GM19023 (cell line): Measurements from ENCODE around the gene SERPIND1.
"Not testable (repeated sequence)": the region's sequence is repeated elsewhere in the genome, so short reads cannot be mapped to it uniquely, and the experiment has no call there.

Experiments
- ATAC-seq: cut with Tn5 transposase; IDR thresholded peaks from one replicate; pipeline ENCODE4 v1.9.1; 2021; ENCODE audit warnings: mild to moderate bottlenecking, moderate library complexity; ENCODE audit not compliant: unreplicated experiment

Gene SERPIND1, protein sequence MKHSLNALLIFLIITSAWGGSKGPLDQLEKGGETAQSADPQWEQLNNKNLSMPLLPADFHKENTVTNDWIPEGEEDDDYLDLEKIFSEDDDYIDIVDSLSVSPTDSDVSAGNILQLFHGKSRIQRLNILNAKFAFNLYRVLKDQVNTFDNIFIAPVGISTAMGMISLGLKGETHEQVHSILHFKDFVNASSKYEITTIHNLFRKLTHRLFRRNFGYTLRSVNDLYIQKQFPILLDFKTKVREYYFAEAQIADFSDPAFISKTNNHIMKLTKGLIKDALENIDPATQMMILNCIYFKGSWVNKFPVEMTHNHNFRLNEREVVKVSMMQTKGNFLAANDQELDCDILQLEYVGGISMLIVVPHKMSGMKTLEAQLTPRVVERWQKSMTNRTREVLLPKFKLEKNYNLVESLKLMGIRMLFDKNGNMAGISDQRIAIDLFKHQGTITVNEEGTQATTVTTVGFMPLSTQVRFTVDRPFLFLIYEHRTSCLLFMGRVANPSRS

DNA sequence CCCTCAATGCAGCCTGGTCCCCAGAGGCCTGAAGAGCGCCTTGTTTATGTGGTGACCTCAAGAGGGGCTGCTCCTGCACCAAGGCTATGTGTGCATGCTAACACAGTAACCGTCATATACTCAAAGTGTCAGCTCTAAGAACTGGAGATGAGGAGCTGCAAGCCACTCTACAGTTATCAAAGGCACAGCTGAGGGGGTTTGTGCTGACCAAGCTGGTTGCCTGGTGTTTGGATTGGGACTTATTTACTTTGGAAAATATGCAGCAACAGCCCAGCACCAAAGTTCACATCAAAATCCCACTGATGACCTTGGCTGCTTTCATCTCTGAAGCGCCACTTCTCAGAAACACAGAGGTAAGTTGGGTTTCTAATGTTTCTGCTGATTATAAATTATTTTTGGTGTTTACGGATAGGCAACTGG lies at the start of gene SERPIND1:
TSS of gene SERPIND1 (plus strand) at position 321 of the 420 bp plus-strand sequence. CDS start 5,200 bp downstream, outside the sequence.
- no peak for ATAC-seq

DNA sequence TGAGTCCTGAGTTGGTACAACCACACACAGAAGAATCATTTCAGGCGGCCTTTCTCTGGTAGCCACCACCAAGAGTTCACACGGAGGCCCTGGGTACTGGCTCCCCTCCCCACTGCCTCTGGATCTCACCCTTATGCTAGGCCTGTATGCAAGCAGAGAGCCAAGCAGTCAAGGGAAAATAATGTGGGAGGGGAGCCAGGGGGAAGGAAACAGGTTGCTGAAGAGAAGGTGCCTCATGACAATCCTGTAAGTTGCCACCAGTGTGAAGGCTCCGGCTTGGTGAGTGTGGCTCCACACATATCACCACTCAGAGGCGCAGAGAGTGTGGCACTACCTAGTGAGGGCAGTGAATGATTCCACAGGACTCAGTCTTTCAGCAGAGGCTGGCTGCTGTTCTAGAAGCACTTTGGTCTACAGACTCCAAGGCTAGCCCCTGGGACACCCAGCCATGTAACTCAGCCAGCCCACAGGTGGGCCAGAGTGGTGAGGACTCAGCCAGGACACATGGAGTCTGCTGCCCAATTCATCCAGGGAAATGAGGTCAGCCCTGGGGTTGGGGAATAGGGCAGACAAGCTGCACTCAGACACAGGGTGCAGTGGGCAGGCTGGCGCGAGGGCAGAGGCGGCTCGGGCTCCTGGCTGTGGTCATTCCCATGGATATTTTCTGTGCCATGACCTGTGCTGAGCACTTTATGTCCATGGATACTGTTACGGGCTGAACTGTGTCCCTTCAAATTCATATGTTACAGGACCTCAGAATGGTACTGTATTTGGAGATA lies 49.0 kb upstream of the SERPIND1 start:
- no peak for ATAC-seq

DNA sequence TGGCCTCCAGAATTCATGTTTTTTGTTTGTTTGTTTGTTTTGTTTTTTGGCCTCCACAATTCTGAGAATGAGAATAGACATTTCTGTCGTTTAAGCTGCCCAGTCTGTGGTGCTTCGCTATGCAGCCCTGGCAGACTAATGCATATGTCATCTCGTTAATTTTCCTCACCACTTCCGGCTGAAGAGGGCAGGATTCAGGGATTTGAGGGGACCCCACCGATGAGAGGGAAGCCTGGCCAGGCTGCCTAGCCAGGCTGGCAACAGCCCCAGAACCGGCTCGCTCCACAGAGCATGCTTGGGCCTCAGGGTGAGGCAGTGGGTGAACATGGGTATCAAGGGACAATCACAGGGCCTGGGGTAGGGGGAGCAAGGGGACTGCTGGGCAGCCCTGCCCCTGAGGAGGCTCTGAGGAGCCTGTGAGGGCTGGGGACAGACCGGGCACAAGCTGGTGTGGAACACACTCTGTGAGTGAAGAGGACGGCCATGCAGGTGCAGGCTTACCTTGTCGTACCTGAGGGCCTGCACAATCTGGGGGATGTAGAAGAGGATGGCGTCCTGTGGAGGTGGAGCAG lies 47.8 kb upstream of the SERPIND1 start:
- no peak for ATAC-seq

DNA sequence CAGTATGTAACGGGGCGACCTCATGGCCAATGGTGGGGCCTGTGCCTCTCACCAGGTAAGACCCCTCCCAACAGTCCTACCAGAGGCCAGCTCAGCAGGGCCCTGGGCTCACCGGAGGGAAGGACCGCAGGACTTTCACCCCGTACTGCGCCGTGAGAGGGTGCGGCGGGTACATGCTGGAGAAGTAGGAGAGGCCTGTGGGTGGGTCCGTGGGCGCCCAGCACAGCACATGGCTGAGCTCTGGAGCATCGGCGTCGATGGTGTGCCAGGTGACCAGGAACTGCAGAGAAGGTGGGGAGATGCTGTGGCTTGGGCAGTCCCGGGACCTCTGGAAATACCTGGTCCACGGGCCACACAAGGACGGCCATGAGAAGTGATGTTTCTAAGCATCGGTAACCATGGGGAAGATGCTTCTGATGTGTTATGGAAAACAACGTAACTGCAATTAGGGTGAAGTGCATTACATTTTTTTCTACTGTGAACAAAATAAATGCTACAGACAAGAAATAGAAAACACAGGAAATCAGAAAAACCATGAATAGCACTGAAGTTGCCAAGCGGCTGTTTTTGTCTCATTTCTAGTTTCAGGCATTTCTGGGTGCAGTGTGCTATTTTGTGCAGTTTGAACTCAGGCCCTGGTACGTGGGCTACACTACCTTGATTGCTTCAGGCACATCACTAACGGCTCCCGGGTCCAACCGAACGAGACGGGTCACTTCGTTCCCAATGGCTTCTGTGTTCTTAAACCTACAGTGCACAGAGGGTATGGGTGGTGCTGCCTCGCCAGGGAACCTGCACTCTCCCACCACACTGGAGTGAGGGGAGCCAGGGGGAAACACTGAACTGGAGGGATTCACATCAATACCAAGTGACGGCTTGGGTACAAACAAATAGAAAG lies 46.5 kb upstream of the SERPIND1 start:
- no peak for ATAC-seq

DNA sequence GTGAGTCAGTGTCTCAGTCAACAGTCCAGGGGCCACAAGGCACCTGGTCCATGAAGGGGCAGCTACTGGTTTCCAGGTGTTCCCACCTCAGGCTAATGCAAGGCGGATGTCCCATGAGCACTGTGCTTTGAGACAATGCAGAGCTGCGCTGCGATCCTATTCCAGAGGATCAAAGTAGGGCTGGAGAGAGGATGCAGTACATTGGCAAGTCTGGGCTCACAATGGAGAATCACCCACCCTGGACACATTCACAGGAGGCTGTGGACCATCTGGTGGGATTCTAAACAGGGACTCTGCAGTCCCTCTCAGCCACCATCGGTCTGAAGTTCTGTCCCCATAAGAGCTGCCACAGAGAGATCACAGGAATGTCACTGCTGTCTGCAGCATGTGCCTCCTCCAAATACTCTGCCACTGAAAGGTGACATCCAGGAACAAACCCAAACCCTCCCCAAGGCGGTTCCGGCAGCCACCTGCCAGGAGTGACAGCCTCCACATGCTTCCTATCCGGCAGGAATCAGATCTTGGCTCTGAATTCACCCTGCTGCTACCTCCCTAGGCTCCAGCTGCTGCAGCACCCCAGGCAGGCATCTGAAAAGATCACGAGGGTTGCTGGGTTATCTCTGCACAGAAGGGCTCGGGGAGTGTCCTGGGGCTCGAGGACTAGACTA lies 45.3 kb upstream of the SERPIND1 start:
- ATAC-seq = no peak

DNA sequence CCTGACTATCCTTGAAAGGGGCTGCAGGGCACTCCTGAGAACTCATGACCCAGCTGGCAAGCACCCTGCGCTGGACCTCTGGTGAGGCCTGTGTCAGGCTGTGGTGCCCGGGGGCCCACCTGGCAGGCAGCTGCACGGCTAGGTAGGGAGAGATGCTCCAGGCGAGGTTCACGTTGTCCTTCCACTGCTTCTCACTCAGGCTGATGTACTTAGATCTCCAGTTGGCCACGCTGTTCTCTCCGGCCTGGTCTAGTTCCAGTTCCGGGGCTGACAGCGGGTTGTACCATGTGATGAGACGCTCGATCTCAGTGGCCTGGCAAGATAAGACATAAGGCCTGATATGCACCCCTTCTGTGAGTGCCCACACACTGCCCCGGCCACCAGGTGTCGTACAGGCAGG lies 44.7 kb upstream of the SERPIND1 start:
- ATAC-seq = no peak

DNA sequence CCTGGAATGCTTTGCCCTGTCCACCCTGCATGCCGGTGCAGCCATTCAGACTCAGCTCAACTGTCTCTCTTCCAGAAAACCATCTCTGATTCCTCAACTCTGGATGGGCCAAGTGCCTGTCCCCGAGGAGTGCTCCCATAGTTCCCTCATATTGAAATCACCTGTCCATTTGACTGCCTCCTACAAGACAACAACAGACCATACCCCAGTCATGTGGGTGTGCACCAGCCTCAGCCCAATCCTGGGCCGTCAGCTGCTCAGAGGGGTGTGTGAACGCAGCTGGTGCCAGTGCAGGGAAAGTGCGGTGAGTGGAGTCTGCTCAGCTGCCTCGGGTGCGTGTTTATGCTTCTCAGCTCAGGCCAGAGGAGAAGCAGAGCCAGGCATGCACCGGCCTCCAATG lies 41.5 kb upstream of the SERPIND1 start:
- ATAC-seq = not testable (repeated sequence)

DNA sequence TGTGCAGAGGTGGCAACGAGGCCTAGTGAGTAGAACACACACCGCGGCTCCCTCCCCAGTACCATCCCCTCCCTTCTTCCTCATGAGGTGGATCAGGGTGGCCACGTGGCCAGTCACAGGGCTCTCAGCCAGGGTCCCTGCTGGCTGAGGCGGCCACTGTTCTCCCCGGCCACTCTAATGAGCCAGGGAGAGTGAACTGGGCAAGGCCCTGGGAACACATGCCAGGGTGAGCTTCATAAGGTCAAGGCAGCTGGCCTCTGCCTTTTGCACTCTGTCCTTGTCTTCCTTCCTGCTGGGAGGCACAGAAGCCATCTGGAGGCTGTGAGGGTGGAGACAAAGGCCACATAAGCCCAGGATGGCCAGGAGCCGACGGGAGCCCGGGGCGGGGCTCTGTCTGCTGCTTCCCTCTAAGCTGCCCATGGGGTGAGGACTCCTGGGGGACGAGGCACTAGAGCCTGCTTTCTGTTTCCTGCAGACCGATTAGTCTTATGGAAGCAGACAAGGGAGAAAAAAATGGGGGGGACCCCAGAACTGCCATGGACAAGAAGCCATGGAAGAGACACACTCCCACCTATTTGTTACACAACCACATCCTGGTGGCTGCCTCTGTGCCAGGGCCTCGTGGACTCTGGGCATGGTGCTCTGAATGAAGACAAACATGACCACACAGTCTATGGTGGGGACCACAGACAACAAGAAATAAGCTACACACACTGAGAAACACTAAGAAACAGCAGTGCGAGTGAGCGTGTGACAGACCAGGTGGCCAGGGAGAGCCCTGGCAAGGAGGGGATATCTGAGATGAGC lies 38.4 kb upstream of the SERPIND1 start:
- ATAC-seq = not testable (repeated sequence)

DNA sequence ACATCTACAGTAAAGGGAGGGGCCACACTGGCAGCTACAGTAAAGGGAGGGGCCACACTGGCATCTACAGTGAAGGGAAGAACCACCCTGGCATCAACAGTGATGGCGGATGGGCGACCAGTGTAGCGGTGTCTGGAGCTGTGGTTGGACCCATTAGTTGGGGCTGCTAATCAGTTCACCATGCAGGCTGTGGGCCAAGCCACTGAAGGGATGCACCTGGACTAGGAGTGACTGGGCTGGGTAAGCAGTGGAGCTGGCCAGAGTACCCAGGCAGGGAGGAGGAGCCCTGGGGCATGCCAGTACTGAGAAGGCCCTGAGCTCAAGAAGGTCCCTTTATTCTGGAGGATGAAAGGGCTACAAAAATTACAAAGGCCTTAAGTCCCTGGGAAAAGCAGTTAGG lies 37.0 kb upstream of the SERPIND1 start:
- not testable (repeated sequence) for ATAC-seq

DNA sequence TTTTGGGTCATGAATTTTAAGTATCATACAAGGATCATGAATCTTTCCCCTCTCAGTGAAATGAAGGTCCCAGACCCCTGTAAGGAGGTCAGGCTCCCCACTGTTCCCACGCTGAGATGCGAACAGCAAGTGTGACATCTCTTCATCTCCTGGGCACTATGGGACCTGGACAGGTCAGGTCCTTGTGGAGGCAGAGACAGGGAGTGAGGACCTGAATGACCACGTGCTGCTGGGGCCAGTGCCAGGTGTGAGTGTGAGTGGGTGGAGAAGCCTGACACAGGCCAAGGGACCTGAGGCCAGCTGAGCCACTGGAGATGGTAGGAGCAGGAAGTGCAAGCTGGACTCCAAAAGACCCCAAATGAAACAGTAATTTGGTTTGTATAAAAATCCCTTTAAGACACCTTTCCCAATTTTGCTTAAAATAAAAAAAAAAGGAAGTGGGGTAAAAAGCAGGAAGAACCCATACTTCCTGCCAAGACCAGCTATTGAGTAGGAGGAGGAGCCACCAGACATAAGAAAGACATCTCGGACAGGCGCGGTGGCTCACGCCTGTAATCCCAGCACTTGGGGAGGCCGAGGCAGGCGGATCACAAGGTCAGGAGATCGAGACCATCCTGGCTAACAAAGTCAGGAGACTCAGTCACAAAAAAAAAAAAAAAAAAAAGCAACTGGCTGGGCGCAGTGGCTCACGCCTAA lies 35.4 kb upstream of the SERPIND1 start:
- no peak for ATAC-seq

DNA sequence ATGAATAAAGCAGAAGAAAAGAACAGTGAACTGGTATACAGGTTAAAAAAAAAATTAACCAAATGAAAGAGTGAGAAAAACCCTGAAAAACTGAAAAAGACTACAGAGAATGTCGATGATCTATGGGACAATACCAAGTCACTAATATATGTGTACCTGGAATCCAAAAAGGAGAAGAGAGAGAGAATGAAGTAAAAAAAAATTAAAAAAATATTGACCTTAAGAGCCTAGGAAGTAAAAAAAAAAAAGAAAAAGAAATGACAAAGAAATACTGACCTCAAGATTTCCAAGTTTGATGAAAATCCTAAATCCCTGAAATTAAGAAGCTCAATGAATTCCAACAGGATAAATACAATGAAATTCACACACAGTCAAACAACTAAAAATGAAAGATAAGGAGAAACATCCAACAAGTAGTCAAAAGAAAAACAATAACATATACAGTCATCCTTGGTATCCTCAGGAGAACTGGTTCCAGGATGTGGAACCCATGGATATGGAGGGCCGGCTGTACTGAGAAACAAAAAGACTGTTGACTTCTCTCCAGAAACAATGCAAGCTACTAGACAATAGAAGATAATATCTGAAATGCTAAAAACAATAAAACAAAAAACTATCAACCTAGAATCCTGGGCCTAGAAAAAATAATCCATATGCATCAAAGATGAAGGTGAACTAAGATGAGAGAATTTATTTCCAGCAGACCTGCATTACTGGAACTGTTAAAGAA lies 33.5 kb upstream of the SERPIND1 start:
- no peak for ATAC-seq

DNA sequence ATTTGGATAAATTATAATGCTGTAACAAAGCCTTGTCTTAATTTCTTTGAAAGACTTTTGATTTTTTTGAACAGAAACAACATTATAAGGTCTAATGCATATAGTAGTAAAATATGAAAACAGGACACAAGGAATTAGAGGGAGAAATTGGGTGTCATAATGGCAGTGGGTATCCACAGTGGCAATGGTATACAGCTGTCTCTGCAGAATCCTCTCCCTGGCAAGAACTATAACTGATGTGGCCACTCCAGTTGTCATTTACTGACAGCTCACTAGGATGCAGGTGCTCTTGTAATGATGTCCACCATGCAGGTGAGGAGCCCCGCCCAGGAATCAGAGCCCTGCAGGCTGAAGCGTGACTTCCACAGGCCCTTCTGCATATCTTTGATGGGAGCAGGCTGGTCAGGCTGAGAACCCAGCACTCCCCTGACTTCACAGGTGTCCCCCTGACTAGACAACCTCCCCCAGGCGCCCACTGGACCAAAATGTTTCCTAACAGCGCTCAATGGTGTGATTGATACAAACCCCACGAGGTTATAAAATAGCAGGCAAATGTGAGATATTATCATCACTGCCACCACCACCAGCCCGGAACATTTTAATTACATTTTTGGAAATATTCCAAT lies 32.8 kb upstream of the SERPIND1 start:
- no peak for ATAC-seq

DNA sequence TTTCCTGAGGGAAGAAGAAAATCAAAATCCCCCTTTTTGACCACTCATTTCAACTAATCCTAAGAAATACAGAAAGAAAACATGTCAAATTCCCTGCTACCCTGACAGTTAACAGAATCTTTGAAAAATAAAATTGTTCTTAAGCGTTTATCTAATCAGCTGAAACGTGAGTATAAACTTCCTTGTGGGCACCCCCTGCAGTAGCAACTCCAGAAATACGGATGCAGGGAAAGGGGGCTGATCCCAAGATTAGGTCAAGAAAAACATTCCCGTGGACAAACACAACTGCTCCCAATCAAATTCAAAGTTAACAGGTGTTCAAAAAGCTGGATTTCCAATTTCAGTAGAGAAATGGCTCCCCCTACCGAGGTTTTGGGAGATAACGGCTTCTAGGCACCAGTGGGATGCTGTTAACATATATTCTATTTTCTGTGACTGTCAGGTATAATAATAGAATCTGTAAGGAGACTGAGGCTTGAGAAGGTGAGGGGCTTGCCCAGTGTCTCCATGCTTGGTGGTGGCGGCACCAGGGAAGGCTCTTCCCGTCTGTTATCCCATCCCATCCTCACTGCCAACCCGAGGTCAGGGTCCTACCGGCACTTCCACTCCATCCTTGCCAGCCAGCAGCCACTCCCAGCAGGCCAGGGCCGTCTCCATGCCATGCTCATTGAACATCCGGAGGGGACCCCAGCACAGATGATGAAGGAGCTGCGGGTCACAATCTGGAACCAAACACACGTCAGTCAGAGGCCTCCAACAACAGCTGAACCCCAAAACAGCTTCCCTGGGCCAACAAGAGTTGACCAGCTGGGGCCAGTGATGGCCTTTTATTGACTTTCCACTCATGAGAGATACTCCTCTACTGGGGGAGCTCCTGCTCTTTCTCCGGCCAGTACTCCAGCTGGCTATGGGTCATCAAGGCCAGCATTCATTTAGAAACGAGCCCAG lies 32.0 kb upstream of the SERPIND1 start:
- no peak for ATAC-seq

DNA sequence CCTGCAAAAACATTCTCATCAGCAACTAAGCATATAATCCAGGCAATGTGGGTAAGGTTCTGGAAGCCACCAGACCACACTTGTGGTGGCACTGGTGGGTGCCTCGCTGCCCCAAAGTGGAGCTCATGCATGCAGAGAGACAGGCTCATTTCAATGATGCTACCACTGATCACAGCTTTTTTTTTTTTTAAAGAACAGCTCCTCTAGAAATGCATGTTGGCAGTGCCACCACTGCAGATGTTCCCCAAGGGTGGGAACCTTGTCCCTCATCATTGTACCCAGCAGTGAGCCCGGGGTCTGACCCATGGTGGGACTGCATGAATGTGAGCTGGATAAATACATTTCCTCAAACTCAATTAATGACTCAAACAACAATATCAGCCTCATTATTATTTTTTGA lies 31.1 kb upstream of the SERPIND1 start:
- ATAC-seq = no peak

DNA sequence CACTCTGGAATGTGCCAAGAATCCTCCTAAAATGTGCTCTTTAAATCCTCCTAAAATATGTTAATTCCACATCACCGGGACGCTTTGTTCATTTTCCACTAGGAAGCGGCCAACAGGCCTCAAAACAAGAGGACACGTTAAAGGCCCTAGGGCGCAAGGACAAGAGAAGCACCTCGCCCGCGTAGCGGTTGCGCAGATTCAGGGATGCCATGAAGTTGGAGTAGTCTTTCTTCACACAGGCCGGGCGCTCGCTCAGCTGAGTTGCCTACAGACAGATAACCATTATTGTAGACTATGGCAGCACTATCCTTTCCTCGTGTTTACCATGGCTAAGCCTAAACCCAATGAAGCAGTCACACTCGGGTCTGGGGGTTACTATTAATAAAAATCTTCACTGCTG lies 29.5 kb upstream of the SERPIND1 start:
- ATAC-seq = no peak

DNA sequence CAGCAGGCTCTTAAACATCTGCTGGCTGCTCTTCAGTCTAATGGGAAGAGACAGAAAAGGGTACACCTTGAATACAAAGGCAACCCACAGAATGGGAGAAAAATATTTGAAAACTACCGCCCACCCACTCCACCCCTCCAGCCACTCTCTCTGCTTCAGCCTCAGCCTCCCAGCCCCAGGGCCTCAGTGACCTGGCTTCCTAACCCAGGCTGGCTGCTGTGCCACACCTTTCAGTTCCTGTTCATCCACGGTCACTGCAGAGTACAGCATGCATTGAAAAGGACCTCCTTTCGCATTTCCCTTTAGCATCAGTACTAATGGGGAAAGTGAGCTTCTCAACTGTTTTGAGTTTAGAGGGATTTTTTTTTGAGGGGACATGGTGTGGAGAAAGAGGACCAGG lies 28.8 kb upstream of the SERPIND1 start:
- ATAC-seq = no peak
